ENCODE results near the gene FILIP1L.

DNA sequence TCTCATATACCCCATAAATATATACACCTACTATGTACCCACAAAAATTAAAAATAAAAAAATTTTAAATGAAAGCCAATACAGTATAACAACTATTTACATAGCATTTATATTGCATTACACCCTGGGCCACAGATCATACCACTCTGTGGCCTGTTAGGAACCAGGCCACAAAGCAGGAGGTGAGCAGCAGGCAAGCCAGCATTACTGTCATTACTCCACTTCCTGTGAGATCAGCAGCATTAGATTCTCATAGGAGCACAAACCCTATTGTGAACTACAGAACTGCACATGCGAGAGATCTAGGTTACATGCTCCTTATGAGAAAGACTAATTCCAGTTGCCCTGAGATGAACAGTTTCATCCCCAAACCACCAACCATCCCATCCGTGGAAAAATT lies 17.4 kb downstream of the FILIP1L start:
- TF ChIP-seq POLR2AphosphoS5 (IDR thresholded peaks at IDR 0.05; ENCODE audit: insufficient read depth in 1 of 2, low read depth in 1 of 2) (no peak), POLR2A (IDR thresholded peaks at IDR 0.05) (no peak)
- TF ChIP-seq, protein P1, sequence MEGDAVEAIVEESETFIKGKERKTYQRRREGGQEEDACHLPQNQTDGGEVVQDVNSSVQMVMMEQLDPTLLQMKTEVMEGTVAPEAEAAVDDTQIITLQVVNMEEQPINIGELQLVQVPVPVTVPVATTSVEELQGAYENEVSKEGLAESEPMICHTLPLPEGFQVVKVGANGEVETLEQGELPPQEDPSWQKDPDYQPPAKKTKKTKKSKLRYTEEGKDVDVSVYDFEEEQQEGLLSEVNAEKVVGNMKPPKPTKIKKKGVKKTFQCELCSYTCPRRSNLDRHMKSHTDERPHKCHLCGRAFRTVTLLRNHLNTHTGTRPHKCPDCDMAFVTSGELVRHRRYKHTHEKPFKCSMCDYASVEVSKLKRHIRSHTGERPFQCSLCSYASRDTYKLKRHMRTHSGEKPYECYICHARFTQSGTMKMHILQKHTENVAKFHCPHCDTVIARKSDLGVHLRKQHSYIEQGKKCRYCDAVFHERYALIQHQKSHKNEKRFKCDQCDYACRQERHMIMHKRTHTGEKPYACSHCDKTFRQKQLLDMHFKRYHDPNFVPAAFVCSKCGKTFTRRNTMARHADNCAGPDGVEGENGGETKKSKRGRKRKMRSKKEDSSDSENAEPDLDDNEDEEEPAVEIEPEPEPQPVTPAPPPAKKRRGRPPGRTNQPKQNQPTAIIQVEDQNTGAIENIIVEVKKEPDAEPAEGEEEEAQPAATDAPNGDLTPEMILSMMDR (IDR thresholded peaks at IDR 0.05) = no peak

All from vagina (tissue), 2 donors.